ENCODE measurements around the gene TANGO6. TPM values are rescaled to one million over a fixed set of nuclear protein-coding genes. Genes with fewer than 3 reads are reported as not detected.
"Not testable (repeated sequence)": the region's sequence is repeated elsewhere in the genome, so short reads cannot be mapped to it uniquely, and the experiment has no call there.

TANGO6 gene
- total and polyA plus RNA-seq, 3 experiments from 2014 or later = 19.5 to 30.3 (median 28.9) TPM

- no peak for DNase-seq
- peaks cover 0 to 63% (median 10%) of the 10 kb centered on the region in 3 donors for H3K36me3 Mint-ChIP-seq
- no peaks in the 10 kb centered on the region for H3K27me3 Mint-ChIP-seq
- no peak overlapping the region for H3K27ac ChIP-seq (ENCODE audit: low read depth, low read length)
- H3K27me3 ChIP-seq (ENCODE audit: insufficient read depth, low read length, poor library complexity, severe bottlenecking) = no peaks in the 10 kb centered on the region
- peaks cover 41% of the 10 kb centered on the region for H3K36me3 ChIP-seq (ENCODE audit: insufficient read depth, low read length)
- H3K4me3 Mint-ChIP-seq = no peak overlapping the region
- H3K4me1 Mint-ChIP-seq = peaks cover 7 to 27% (median 13%) of the 10 kb centered on the region in 3 donors
- no peaks in the 10 kb centered on the region for H3K9me3 Mint-ChIP-seq
- no peaks in the 10 kb centered on the region for H3K4me1 ChIP-seq (ENCODE audit: insufficient read depth, low read length)
- CTCF ChIA-PET = no interaction called here
- no peak overlapping the region for H3K4me3 ChIP-seq (ENCODE audit: low read length)
- H3K27ac Mint-ChIP-seq = peak overlapping the region in 1 of 8 donors; percentile 64
- no peaks in the 10 kb centered on the region for H3K9me3 ChIP-seq (ENCODE audit: low read length)
- POLR2A ChIA-PET = no interaction called here
These were observed 276.8 kb downstream of the TANGO6 start for GRCh38 chr16:69120096-69120664.

GRCh38 chr16:69123910-69124309 lies 280.6 kb downstream of the TANGO6 start:
- Mint-ChIP-seq H3K4me3 (peak overlapping the region in 1 of 7 donors; percentile 36), H3K4me1 (peaks cover 16 to 48% (median 28%) of the 10 kb centered on the region in 3 donors), H3K9me3 (no peaks in the 10 kb centered on the region), H3K27me3 (no peaks in the 10 kb centered on the region), H3K36me3 (peaks cover 0 to 51% (median 10%) of the 10 kb centered on the region in 3 donors), H3K27ac (peak overlapping the region in 4 of 8 donors; percentile 3 to 70 (median 28))
- H3K36me3 ChIP-seq (ENCODE audit: insufficient read depth, low read length) = peaks cover 21% of the 10 kb centered on the region
- H3K4me3 ChIP-seq (ENCODE audit: low read length) = no peak overlapping the region
- no peaks in the 10 kb centered on the region for H3K4me1 ChIP-seq (ENCODE audit: insufficient read depth, low read length)
- H3K9me3 ChIP-seq (ENCODE audit: low read length) = no peaks in the 10 kb centered on the region
- no peak overlapping the region for H3K27ac ChIP-seq (ENCODE audit: low read depth, low read length)
- POLR2A ChIA-PET = interaction anchor here (0.7 to 2.2 kb wide), 2 partner anchors 9 to 137 kb away, joined by 3 to 10 read pairs; partner anchors contain the start of genes CHTF8 and UTP4
- peak; percentile 53 to 73 (median 56) for DNase-seq
- H3K27me3 ChIP-seq (ENCODE audit: insufficient read depth, low read length, poor library complexity, severe bottlenecking) = no peaks in the 10 kb centered on the region
- CTCF ChIA-PET = interaction anchor here (0.7 to 2.8 kb wide), 18 partner anchors 9 to 1385 kb away, joined by 3 to 29 read pairs (median 4); partner anchors contain the start of genes CHTF8, HAS3 and UTP4

GRCh38 chr16:69124406-69124805 lies 281.1 kb downstream of the TANGO6 start:
- H3K4me3 ChIP-seq (ENCODE audit: low read length); H3K9me3 ChIP-seq (ENCODE audit: low read length); DNase-seq; H3K4me1 ChIP-seq (ENCODE audit: insufficient read depth, low read length); H3K27me3 ChIP-seq (ENCODE audit: insufficient read depth, low read length, poor library complexity, severe bottlenecking); H3K27ac Mint-ChIP-seq; H3K27me3 Mint-ChIP-seq; H3K9me3 Mint-ChIP-seq; H3K27ac ChIP-seq (ENCODE audit: low read depth, low read length): not testable (repeated sequence)
- Mint-ChIP-seq H3K4me1 (peaks cover 18 to 50% (median 29%) of the 10 kb centered on the region in 3 donors), H3K36me3 (peaks cover 0 to 47% (median 10%) of the 10 kb centered on the region in 3 donors), H3K4me3 (peak overlapping the region in 1 of 7 donors; percentile 36)
- POLR2A ChIA-PET = interaction anchor here (1.4 kb wide), 1 partner anchor 19 kb away, joined by 4 read pairs; the partner anchor contains the start of gene HAS3
- H3K36me3 ChIP-seq (ENCODE audit: insufficient read depth, low read length) = peaks cover 18% of the 10 kb centered on the region
- CTCF ChIA-PET = interaction anchor here (0.7 to 2.8 kb wide), 13 partner anchors 9 to 604 kb away, joined by 3 to 29 read pairs (median 5); partner anchors contain the start of genes CHTF8 and UTP4

GRCh38 chr16:69124961-69125360 lies 281.6 kb downstream of the TANGO6 start:
- ChIA-PET CTCF (interaction anchor here (0.7 to 2.8 kb wide), 7 partner anchors 9 to 605 kb away, joined by 3 to 29 read pairs (median 7); partner anchors contain the start of genes CHTF8 and UTP4), POLR2A (interaction anchor here (1.4 kb wide), 1 partner anchor 19 kb away, joined by 4 read pairs; the partner anchor contains the start of gene HAS3)
- H3K27me3 Mint-ChIP-seq; H3K9me3 Mint-ChIP-seq; H3K4me3 ChIP-seq (ENCODE audit: low read length); H3K27me3 ChIP-seq (ENCODE audit: insufficient read depth, low read length, poor library complexity, severe bottlenecking); H3K9me3 ChIP-seq (ENCODE audit: low read length); H3K27ac ChIP-seq (ENCODE audit: low read depth, low read length); DNase-seq; H3K4me1 ChIP-seq (ENCODE audit: insufficient read depth, low read length): not testable (repeated sequence)
- Mint-ChIP-seq H3K27ac (peak overlapping the region in 4 of 8 donors; percentile 14 to 55 (median 50)), H3K4me1 (peaks cover 22 to 55% (median 35%) of the 10 kb centered on the region in 3 donors), H3K36me3 (peaks cover 0 to 44% (median 10%) of the 10 kb centered on the region in 3 donors), H3K4me3 (peak overlapping the region in 1 of 7 donors; percentile 52)
- H3K36me3 ChIP-seq (ENCODE audit: insufficient read depth, low read length) = peaks cover 13% of the 10 kb centered on the region

- no peaks in the 10 kb centered on the region for H3K27me3 Mint-ChIP-seq
These were observed 282.9 kb downstream of the TANGO6 start for GRCh38 chr16:69126221-69126620.

GRCh38 chr16:69126801-69127200 lies 283.5 kb downstream of the TANGO6 start:
- Mint-ChIP-seq H3K27ac (peak overlapping the region in 2 of 8 donors; percentile 20 to 44), H3K36me3 (peaks cover 0 to 32% (median 7%) of the 10 kb centered on the region in 3 donors), H3K4me1 (peaks cover 37 to 65% (median 53%) of the 10 kb centered on the region in 3 donors)
- H3K4me3 ChIP-seq (ENCODE audit: low read length); H3K27me3 ChIP-seq (ENCODE audit: insufficient read depth, low read length, poor library complexity, severe bottlenecking); H3K9me3 Mint-ChIP-seq; CTCF ChIA-PET; DNase-seq; H3K4me3 Mint-ChIP-seq; H3K36me3 ChIP-seq (ENCODE audit: insufficient read depth, low read length); H3K27ac ChIP-seq (ENCODE audit: low read depth, low read length); H3K9me3 ChIP-seq (ENCODE audit: low read length); H3K27me3 Mint-ChIP-seq: not testable (repeated sequence)
- POLR2A ChIA-PET = interaction anchor here (0.6 kb wide), 1 partner anchor 37 kb away, joined by 3 read pairs; no protein-coding TSS in a partner anchor
- H3K4me1 ChIP-seq (ENCODE audit: insufficient read depth, low read length) = peaks cover 18% of the 10 kb centered on the region

More at GRCh38 chr16:69126221-69126620, 282.9 kb downstream of the TANGO6 start:
- Histone ChIP-seq H3K4me1 (ENCODE audit: insufficient read depth, low read length) (peaks cover 18% of the 10 kb centered on the region), H3K36me3 (ENCODE audit: insufficient read depth, low read length) (peaks cover 1% of the 10 kb centered on the region), H3K27me3 (ENCODE audit: insufficient read depth, low read length, poor library complexity, severe bottlenecking) (no peaks in the 10 kb centered on the region), H3K4me3 (ENCODE audit: low read length) (no peak overlapping the region), H3K27ac (ENCODE audit: low read depth, low read length) (no peak overlapping the region), H3K9me3 (ENCODE audit: low read length) (no peaks in the 10 kb centered on the region)
- peaks cover 32 to 62% (median 47%) of the 10 kb centered on the region in 3 donors for H3K4me1 Mint-ChIP-seq
- peak overlapping the region in 2 of 8 donors; percentile 20 to 83 for H3K27ac Mint-ChIP-seq
- H3K4me3 Mint-ChIP-seq = peak overlapping the region in 1 of 7 donors; percentile 21
- ChIA-PET CTCF (no interaction called here), POLR2A (no interaction called here)
- DNase-seq = no peak
- H3K36me3 Mint-ChIP-seq = peaks cover 0 to 32% (median 7%) of the 10 kb centered on the region in 3 donors
- no peaks in the 10 kb centered on the region for H3K9me3 Mint-ChIP-seq

- ChIA-PET POLR2A (no interaction called here), CTCF (interaction anchor here (1.0 kb wide), 1 partner anchor 10 kb away, joined by 3 read pairs; no protein-coding TSS in a partner anchor)
- no peaks in the 10 kb centered on the region for H3K27me3 Mint-ChIP-seq
These were observed 284.7 kb downstream of the TANGO6 start for GRCh38 chr16:69127966-69128510.

More at GRCh38 chr16:69127966-69128510, 284.7 kb downstream of the TANGO6 start:
- Histone ChIP-seq H3K4me3 (ENCODE audit: low read length) (no peak overlapping the region), H3K27ac (ENCODE audit: low read depth, low read length) (no peak overlapping the region), H3K4me1 (ENCODE audit: insufficient read depth, low read length) (peaks cover 20% of the 10 kb centered on the region), H3K27me3 (ENCODE audit: insufficient read depth, low read length, poor library complexity, severe bottlenecking) (no peaks in the 10 kb centered on the region), H3K9me3 (ENCODE audit: low read length) (no peaks in the 10 kb centered on the region), H3K36me3 (ENCODE audit: insufficient read depth, low read length) (no peaks in the 10 kb centered on the region)
- no peak overlapping the region for H3K4me3 Mint-ChIP-seq
- peaks cover 0 to 35% (median 6%) of the 10 kb centered on the region in 3 donors for H3K36me3 Mint-ChIP-seq
- peaks cover 41 to 69% (median 59%) of the 10 kb centered on the region in 3 donors for H3K4me1 Mint-ChIP-seq
- H3K9me3 Mint-ChIP-seq = no peaks in the 10 kb centered on the region
- peak overlapping the region in 4 of 8 donors; percentile 23 to 97 (median 58) for H3K27ac Mint-ChIP-seq
- no peak for DNase-seq
